ENCODE results near the gene TRIM38.

DNA sequence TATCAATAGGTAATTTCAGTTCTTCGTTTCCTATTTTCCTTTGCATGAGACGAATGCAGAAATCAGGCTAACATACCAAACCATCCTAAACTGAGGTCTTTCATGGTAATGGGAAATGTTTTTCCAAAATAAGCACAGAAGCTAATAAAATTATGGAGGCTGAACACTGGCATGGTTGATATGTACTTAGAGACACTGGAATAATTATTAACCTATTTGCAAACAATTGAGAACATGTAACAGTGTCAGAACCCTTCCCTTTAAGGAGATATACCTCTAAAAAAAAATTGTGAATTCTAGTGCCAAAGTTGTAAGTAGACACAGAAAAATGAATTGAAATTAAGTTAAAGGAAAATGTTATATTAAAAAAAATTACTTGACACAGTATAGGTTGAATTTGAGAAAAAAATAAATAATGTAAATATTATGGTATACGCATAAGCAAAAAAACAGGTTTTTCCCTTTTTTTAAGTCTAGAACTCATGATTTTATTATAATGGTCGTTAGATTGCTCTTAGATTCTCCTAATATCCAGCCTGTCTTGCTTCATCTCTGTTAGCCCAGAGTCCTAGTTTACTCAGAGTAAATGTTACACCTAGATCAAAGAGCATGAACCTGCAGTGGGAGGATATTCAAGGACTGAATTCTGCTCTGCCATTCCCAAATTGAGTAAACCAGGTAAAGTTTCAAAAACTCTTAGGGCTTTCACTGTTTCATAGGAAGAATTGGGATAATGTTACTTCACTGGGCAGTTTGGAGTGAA is 33.9 kb upstream of the TRIM38 start:
- no peak for TF ChIP-seq OSR1 (CRISPR knock-in tag; IDR thresholded peaks at IDR 0.05)
- TF ChIP-seq RARB (CRISPR knock-in tag; IDR thresholded peaks at IDR 0.05): no peak

Data from SK-N-SH treated with all-trans-retinoic acid at 6 μM for 48 hours (cell line).